HG03432 (cell line): ENCODE results near the gene NELL1.
"Not testable (repeated sequence)": the region's sequence is repeated elsewhere in the genome, so short reads cannot be mapped to it uniquely, and the experiment has no call there.

Experiments
- ATAC-seq: cut with Tn5 transposase; IDR thresholded peaks from one replicate; pipeline ENCODE4 v1.9.1; 2021; ENCODE audit warnings: mild to moderate bottlenecking, moderate library complexity; ENCODE audit not compliant: unreplicated experiment

NELL1 gene

DNA sequence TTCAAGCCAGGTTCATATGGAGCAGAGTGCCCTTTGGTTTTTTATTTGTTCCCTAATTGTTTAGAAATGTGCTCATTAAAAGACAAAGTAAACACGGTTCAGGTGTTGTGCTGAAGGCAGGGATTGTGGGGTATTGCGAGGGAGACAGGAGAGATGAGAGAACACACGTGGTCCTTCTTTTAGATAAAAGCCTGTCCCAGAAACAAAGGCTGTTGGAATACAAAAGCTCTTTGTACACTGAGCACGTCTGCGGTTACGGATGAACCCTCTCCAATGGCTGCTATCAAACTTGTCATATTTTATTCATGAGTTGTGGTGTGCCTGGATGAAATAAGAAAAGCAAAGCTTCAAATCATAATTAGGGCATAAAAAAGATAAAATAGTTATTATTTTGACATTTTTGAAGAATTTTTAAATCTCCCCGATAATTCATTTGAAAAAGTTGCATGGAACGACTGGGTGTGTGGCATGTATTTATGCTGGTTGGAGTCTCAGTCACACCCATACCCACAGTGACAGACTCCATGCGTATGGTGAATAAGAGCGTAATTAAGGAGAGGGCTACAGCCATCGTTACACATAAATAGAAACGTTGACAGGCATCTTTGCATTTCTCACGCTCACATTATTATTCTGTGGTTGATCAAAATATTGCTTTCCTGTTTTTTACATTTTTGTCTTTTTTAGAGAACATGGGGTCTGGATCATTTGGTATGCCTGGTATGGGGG is 92.9 kb downstream of the NELL1 start:
- ATAC-seq = no peak

DNA sequence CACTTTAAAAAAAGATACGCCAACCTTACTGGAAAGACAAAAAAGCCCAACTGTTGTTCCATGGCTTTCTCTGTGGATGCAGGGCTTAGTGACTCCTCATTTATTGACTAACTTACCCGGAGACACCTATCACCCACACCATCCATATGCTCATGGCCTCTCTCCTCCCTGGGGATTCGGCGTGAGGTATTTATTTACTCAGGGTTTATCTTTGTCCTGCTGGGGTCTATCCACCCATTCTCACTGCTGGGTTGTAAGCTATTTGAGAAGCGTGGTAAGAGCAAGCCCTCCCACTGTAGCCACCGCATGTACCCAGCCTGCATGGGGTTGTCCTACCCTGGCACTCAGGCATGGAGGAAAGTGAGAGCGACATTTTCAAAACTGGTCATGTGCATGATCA is 93.6 kb downstream of the NELL1 start:
- no peak for ATAC-seq

DNA sequence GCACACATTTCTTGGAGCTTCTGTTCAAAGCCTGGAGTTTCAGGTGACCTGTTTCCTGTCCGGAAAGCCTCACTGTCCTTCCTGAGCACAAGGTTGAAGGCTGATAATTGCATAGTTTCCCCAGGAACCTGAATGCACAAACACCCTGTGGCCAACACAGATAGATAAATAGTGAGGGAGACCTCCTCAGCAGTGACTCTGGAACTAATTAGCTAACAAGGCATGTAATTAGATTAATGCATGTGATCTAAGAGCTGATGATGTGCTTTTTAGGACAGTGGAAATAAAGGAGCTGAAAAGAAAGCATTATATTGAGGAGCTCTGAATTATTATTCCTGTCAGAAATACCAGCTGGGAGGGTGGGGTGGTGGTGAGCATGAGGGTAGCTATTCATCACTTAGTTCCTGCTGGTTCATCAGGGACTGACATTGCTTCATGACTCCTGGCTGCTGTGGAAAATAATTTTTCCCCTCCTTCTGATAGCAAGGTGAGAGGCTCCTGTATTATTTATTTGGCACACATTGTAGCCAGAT is 101.1 kb downstream of the NELL1 start:
- no peak for ATAC-seq

DNA sequence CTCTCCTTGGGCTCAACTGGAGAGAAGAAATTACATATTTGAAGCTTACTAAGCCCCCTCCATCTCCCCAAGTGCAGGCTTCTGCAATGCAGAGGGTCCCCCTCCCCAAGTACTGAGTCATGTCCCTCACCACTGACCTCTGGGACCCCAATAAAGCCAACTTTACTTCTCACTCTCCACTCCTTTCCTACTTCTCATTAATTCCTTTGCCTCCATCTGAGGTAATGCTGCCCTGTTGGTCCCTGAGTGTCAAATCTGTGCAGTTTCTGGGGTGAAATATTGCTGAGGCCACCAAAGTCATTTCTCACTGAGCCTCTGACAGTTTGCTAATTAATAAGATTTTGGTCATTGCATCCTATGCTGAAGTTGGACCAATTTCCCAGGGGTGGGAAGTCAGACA is 101.6 kb downstream of the NELL1 start:
- no peak for ATAC-seq

DNA sequence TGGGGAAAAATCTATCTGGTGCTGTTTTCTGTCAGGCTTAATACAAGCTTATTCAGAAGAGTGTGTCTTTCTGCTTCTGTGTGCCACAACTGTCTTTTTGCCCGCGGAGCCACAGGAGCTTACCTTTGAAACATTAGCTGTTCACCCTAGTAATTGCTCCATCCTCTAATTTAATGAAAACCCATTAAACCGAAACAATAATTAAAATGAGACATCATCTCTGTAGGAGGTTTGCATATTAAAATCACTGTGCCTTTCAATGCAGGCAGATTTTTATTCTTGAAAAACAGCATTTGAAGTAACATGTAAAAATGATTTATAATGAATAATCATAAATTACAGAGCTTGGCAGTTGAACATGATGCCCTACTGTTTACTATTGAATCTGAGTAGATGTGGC is 102.3 kb downstream of the NELL1 start:
- ATAC-seq = no peak

DNA sequence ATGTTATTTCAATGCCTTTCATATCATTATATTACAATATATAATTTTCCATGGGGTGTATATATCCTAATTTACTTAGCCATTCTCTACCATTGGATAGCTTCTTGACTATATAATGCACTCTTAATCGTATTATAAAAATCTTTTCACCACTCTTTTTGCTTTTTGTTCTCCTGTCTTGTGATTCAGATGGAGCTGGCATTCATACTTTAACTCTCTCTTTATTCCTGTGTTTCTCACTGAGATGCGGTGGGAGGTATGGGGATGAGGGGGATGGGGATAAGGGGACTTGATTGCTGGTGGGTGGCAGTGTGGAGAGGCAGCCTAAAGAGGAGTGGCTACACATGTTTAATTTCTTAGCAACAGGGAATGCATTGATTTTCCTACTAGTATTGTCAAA is 105.9 kb downstream of the NELL1 start:
- ATAC-seq = no peak

DNA sequence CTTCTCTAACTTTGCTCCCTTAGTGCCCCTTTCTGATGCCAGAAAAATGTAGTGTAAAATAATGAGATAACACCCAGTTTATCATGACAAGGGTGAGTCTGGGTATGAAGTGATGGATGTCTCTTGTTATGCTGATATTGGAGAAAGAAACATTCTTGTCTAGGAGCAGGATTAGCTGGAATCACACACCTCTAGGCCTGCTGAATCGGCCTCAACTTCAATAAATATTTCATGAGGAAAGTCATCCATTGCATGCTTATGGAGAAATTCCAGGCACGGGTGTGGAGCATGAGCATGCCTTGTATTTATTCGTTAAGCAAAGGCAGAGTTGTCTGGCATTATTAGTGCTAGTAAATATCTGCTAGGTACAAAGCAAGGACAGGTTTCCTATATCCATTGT is 113.4 kb downstream of the NELL1 start:
- no peak for ATAC-seq

DNA sequence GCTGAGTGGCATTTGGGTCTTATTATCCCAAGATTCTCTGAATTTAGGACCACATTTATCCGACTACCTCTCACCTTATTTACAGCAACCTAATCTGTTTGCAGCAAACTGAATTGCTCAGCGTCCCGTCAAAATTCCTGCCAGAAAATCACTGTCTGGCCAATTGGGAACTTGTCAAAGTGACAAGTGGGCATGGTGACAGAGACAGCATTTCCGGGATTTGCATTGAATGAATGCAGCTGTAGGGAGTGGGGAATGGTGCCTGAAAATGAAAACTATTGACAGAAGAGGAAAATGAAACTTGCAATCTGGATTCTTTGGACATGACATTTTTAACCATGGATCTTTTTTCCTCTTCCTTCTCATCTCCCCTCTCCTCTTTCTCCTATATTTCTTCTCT is 113.8 kb downstream of the NELL1 start:
- no peak for ATAC-seq

DNA sequence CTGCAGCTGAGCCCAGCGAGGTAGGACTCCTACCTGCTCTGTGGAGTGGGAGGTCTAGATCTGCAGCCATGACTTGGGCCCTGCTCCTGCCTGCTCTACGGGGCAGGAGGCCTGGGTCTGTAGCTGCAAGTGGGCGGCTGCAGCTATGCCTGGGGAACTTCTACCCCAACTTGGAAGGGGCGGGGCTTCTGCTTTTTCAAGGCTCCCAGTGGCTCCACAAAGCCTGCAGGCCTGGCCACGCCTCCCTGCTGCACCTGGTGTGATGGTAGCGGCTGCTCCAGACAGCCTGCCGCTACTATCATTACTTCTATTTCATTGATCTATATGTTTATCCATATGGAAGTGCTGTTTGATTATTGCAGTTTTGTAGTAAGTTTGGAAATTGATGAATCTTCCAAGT is 121.2 kb downstream of the NELL1 start:
- ATAC-seq = no peak

DNA sequence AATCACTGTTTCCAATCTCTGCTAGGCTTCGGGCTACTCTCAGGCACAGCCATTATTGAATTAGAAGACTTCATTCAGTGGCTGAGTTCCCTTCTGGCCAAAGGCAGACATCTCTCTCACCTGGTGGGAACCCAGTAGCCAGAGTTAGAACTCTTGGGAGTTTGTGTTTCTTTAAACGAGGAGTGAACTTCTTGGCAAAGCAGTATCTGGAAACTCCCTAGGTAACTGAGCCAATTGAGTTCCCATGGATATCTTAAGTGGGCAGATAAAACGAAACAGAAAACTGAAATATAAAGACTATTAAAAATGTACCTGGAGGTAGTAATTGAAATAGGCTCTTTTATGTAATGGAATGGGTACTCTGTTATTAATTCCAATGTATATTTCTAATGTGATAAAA is 125.6 kb downstream of the NELL1 start:
- no peak for ATAC-seq

DNA sequence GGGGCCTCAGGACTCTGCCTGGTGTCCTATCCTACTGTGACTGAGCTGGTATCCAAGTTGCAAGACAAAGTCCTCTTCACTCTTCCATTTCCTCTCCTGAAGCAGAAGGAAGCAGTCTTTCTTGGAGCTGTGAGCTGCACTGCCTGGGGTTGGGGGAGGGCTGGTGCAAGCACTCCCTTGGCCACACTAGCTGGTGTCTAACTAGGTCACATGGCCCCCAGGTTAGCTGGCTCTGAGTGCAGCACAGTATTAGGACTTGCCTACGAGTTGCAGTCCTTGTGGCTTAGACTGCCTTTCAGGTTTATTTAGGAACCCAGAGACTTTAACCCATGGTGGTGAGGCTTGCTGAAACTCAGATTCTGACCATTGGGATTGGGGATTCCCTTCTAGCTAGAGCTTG is 138.9 kb downstream of the NELL1 start:
- no peak for ATAC-seq

DNA sequence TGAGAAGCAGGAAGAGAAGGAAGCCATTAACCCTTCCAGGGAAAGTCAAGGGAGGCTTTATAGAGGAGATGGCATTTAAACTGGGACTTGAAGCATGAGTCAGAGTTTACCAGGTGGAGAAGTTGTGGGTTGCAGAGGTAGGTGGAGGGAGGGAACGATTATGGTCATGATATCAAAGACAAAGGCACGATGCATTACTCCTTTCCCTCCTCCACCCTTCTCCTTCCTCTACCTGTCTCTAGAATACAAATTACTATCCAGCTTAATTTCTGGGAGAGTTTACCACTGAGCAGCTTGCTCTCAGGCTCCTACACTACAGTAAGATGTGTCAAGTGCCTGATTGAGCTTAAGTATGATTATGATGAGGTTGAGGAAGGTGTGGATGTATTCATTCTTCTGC is 151.7 kb downstream of the NELL1 start:
- no peak for ATAC-seq

DNA sequence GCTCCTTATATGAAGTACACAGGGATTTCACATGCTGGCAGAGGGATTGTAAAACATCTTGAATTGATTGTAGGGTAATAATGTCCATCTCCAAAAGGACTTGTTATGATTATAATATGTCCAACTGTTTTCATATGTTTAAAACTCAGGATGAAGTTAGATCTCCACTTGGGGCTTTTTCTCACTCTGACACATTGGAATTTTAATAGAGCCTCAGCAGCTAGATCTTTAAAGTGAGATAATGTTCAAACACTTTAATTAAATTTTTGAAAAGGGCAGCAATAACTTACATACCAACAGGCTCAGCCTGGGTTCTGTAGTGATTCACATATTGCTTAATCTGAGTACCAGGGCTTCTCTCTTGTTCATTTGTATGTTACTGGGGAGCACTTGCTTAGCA is 152.1 kb downstream of the NELL1 start:
- no peak for ATAC-seq

DNA sequence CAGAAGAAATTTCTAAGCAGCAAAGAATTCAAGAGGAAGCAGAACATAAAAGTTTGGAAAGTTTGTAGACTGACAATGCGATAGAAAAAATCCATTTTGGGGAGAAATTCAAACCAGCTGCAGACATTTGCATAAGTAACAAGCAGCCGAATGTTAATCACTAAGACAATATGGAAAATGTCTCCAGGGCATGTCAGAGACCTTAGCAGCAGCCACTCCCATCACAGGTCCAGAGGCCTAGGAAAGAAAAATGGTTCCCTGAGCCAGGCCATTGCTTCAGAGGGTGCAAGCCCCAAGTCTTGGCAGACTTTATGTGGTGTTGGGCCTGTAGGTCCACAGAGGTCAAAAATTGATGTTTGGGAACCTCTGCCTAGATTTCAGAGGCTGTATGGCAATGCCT is 155.4 kb downstream of the NELL1 start:
- no peak for ATAC-seq

DNA sequence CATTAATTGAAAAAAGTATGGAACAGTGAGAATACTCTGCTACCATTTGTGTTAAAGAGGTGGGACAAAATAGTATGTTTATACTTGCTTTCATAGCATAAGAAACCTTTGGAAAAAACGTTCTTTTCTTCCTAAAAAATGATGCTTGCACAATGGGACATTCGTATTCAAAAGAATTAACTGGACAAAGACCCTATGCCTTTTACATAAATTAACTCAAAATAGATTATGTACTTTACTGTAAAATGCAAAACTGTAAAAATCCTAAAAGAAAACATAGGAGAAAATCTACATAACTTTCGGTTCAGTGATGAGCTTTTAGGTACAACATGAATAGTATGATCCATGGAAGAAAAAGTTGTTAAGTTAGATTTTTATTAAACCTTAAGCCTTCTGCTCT is 166.2 kb downstream of the NELL1 start:
- ATAC-seq = no peak

DNA sequence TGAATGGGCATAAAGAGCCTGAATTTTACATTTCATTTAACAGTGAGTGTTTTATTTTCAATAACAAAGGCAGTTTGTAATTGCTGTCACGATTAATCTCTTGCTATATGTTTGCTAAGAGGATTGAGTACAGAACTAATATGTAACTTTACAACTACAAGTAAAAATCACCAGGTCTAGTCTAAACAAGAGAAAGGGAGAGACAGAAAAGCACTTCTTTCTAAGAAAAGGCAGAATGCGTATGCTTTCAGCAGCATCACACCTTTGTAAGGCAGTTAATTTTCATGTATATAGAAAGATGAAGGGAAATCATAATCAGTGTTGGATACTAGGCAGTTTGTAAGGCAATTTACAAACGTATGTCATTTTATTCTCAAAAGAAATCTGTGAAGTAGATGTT is 169.8 kb downstream of the NELL1 start:
- no peak for ATAC-seq

DNA sequence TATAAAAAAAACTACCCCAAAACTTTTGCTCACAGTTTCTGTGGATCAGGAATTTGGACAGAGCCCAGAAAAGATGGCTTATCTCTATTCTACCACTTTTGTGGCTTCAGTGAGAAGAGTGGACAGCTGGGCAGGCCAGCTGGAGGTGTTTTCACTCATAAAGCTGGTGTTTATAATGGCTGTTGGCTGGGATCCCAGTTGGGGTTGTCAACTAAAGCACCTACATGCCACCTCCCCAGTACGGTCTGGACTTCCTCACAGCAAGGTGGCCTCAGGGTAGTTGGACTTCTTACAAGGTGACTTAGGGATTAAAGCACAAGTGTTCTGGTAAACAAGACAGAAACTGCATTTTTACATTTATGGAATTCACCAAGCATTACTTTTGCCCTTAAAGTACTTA is 171.0 kb downstream of the NELL1 start:
- no peak for ATAC-seq

DNA sequence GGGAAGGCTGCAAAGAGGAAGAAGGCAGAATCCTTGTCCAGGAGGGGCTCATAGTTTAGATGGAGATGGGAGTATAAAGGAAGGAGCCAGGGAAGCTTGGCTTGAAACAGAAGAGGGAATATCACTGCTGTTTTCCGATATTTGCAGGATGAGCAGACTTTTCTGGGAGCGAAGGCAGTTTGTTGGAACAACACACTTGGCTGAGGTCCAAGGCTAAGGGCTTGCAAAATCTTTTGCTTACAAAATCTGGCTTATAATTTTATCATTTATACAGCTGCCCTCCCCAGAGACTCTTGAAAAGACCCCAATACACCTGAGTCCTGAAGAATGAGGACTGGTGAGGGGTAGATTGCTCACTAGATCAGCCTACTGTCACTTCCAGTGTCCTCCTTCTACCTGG is 174.8 kb downstream of the NELL1 start:
- ATAC-seq = no peak

DNA sequence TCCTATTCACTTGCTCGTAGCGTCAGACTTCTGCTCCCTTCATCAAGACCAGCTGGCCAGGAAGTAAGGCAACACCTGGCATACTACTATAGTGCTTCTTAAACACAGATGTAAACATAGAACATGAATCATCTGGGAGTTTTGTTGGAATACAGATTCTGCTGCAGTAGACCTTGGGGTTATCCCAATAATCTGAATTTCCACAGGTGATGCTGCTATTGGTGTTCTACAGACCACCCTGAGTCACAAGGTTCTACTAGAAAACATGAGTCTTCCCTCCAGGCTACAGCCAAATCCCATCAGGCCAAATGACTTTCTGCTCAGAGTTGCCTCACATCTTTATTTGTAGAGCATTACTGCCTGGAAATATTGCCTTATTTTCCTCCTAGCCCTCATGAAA is 175.2 kb downstream of the NELL1 start:
- no peak for ATAC-seq

DNA sequence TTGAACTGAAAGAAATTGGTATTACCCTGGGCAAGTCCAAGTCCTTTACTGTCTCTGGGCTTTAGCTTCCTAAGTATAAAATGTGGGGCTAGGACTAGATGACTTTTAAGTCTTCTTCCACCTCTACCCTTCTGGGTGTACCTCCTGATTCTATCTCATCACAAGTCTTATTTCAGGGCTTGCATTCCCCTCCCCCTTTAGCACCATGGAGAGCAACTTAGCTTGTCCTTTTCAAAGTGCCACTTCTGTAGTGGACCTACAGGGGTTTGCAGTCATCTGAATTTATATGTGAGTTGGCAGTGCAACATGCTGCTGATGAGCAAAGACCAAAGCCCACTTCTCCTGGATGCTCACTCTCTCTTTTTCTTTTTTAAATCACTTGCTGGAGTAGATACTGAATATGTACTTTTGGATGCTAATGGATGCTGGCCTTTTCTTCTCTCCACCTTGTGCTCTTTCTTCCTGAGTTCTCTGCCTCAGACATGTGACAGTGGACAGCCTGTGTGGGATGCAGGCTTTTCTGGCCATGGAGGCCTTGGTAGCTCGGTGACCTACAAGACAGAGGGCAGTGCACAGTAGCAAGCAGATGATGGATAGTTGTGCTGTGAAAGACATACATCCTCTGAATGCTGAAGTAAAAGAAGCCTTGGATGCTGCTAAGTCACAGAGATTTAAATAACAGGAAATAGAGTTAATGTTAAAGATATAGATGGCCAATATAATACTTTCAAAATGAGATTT is 185.0 kb downstream of the NELL1 start:
- ATAC-seq = no peak

DNA sequence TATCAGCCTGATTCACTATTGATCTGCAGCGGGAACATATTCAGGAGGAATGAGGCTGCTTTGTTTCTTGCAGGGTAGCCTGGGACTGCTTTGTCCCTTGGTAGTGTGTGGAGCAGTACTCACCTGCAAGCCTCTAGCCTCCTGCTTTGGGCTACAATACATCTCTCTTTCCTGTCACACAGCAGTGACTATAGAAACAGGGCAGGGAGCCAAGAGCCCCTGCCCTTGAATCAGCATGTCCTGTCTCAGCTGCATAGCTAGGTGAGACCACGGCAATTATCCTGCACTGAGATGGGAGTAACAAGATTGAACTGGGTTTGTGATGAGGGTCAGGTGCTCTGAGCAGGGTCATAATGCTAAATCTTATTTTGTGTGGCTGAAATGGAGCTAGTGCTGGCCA is 191.9 kb downstream of the NELL1 start:
- ATAC-seq = no peak

DNA sequence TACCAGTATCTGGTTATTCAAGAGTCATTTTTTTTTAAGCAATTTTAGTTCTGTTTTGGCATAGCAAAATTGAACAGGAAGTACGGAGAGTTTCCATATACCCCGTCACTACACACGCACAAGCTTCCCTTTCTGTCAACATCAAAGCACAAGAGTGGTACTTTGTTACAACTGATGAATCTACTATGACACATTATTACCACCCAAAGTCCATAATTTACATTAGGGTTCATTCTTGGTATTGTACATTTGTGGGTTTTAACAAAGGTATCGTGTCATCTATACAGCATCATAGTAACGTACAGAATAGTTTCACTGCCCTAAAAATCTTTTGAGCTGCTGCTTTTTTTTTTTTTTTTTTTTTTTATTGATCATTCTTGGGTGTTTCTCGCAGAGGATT is 192.9 kb downstream of the NELL1 start:
- not testable (repeated sequence) for ATAC-seq

DNA sequence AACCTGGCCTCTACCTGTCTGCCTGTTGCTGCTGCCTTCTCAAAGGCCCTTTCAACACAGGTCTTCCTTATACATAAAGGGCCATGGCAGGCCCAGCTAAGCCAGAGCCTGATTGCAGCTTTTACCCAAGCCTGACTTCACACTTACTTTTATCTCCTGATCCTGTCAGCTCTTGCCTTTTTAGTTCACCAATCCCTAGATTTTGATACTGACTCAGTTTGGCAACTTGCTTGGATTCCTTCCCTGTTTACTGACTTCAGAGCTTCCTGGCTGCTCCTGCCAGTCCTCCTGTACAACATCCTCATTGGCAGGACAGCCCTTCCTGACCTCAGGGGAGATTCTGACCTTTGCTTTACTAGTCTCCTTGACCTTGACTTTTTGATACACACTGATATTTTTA is 195.2 kb downstream of the NELL1 start:
- no peak for ATAC-seq
